K562 (cell line): ENCODE results near the gene SLC6A4. TPM values are rescaled to one million over a fixed set of nuclear protein-coding genes. Genes with fewer than 3 reads are reported as not detected.

ENCODE experiments used
- ATF7 ChIP-seq: fragments of 450-650 bp; IDR thresholded peaks from 2 replicates; pipeline ENCODE4 v1.7.1; 2014; ENCODE audit warnings: mild to moderate bottlenecking, moderate library complexity
- SMARCA4 ChIP-seq: fragments of 450-650 bp; IDR thresholded peaks from 2 replicates; pipeline ENCODE4 v1.6.1; 2016
- SRSF1 ChIP-seq: fragments of 200-400 bp; formaldehyde crosslinking; IDR thresholded peaks from 2 replicates; pipeline ENCODE4 v1.6.1; 2017; ENCODE audit warnings: mild to moderate bottlenecking, low read depth, low read length, moderate library complexity
- TARDBP ChIP-seq: fragments of 450-650 bp; IDR thresholded peaks from 2 replicates; pipeline ENCODE4 v1.6.1; 2016
- polyA plus RNA-seq, 8 experiments: library from polyadenylated mRNA; depleted of rRNA in 4 of 8; stranded (reverse) in 5 of 8; unstranded in 3 of 8; fragments of >200 nt; fragmentation: Nextera tagmentation in 2 of 8; fragmentation: Illumina TruSeq in 1 of 8; extraction: Ambion mirVana in 2 of 8; extraction: Trizol in 1 of 8; gene quantifications; 2 replicates each; pipeline versions ENCODE4 v1.2.1 to v1.2.3, GENCODE V29; 2011 to 2014; ENCODE audit warnings: inconsistent platforms in 1 of 8, missing spikeins in 1 of 8
- total RNA-seq, 7 experiments: library from RNA; depleted of rRNA in 6 of 7; stranded (reverse); fragments of >200 nt in 6 of 7; fragmentation: Illumina TruSeq in 2 of 7; extraction: Trizol in 2 of 7; gene quantifications; 2 replicates each; pipeline versions ENCODE4 v1.2.1 to v1.2.3, GENCODE V29; 2011 to 2021; ENCODE audit warnings: low replicate concordance in 1 of 7
- TF ChIP-seq, protein P1 (sequence below): fragments of 450-650 bp; IDR thresholded peaks from 2 replicates; pipeline ENCODE4 v1.6.1; 2016; ENCODE audit warnings: mild to moderate bottlenecking
- TF ChIP-seq, protein P2 (sequence below): fragments of 450-650 bp; formaldehyde crosslinking; IDR thresholded peaks from 2 replicates; pipeline ENCODE4 v1.4.0; 2020; ENCODE audit warnings: mild to moderate bottlenecking, moderate library complexity
- TF ChIP-seq, protein P3 (sequence below): IDR thresholded peaks from 2 replicates; pipeline ENCODE4 v1.6.1; 2011; ENCODE audit warnings: borderline replicate concordance, low read depth, mild to moderate bottlenecking, moderate library complexity, low read length; ENCODE audit not compliant: insufficient read depth, poor library complexity, severe bottlenecking

SLC6A4 gene
- total and polyA plus RNA-seq, 9 of the 15 experiments (the other 6 are each of a cell fraction or from before 2014, with no cell fraction given), result 0.05 to 0.09 (median 0.07) TPM; not detected in 6

DNA sequence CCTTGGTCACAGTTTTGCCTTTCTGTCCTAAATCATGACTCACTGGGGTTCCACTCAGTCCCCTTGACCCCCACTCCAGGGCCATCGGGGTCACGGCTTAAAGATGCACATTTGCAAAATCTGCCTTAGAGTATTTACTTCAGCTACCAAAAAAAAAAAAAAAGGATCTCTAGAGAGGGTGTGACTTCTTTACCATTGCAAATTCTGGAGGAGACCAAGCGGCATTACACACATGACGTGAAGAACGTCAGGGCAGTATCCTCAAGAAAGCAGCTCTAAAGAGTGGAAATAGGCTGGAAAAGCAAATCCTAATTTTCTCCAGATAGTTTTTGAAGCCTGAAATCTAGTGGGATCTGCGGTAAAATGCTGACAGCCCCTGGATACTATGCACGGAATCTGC lies 25.6 kb downstream of the SLC6A4 start (continued):
- TF ChIP-seq, protein P1, sequence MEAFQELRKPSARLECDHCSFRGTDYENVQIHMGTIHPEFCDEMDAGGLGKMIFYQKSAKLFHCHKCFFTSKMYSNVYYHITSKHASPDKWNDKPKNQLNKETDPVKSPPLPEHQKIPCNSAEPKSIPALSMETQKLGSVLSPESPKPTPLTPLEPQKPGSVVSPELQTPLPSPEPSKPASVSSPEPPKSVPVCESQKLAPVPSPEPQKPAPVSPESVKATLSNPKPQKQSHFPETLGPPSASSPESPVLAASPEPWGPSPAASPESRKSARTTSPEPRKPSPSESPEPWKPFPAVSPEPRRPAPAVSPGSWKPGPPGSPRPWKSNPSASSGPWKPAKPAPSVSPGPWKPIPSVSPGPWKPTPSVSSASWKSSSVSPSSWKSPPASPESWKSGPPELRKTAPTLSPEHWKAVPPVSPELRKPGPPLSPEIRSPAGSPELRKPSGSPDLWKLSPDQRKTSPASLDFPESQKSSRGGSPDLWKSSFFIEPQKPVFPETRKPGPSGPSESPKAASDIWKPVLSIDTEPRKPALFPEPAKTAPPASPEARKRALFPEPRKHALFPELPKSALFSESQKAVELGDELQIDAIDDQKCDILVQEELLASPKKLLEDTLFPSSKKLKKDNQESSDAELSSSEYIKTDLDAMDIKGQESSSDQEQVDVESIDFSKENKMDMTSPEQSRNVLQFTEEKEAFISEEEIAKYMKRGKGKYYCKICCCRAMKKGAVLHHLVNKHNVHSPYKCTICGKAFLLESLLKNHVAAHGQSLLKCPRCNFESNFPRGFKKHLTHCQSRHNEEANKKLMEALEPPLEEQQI, result no peak
- no peak for TF ChIP-seq TARDBP
- TF ChIP-seq, protein P2, sequence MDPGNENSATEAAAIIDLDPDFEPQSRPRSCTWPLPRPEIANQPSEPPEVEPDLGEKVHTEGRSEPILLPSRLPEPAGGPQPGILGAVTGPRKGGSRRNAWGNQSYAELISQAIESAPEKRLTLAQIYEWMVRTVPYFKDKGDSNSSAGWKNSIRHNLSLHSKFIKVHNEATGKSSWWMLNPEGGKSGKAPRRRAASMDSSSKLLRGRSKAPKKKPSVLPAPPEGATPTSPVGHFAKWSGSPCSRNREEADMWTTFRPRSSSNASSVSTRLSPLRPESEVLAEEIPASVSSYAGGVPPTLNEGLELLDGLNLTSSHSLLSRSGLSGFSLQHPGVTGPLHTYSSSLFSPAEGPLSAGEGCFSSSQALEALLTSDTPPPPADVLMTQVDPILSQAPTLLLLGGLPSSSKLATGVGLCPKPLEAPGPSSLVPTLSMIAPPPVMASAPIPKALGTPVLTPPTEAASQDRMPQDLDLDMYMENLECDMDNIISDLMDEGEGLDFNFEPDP (CRISPR knock-in tag), result no peak
- TF ChIP-seq SRSF1, result no peak
- TF ChIP-seq, protein P3, sequence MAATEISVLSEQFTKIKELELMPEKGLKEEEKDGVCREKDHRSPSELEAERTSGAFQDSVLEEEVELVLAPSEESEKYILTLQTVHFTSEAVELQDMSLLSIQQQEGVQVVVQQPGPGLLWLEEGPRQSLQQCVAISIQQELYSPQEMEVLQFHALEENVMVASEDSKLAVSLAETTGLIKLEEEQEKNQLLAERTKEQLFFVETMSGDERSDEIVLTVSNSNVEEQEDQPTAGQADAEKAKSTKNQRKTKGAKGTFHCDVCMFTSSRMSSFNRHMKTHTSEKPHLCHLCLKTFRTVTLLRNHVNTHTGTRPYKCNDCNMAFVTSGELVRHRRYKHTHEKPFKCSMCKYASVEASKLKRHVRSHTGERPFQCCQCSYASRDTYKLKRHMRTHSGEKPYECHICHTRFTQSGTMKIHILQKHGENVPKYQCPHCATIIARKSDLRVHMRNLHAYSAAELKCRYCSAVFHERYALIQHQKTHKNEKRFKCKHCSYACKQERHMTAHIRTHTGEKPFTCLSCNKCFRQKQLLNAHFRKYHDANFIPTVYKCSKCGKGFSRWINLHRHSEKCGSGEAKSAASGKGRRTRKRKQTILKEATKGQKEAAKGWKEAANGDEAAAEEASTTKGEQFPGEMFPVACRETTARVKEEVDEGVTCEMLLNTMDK, result no peak
- TF ChIP-seq SMARCA4, result no peak
- no peak for TF ChIP-seq ATF7
